GM12872 (cell line): ENCODE measurements around the gene GFOD1.

Experiments used
- CTCF ChIP-seq: IDR thresholded peaks from 3 replicates; pipeline ENCODE4 v1.5.1; 2011; ENCODE audit warnings: low read depth, mild to moderate bottlenecking, low read length, moderate library complexity; ENCODE audit not compliant: insufficient read depth

GFOD1 gene

GRCh38 chr6:13368731-13369115, 118.7 kb downstream of the GFOD1 start:
- no peak for TF ChIP-seq CTCF

- no peak for TF ChIP-seq CTCF
Observed at GRCh38 chr6:13368079-13368730, 119.2 kb downstream of the GFOD1 start.

- no peak for TF ChIP-seq CTCF
Observed at GRCh38 chr6:13367396-13367795, 120.0 kb downstream of the GFOD1 start.

GRCh38 chr6:13365320-13365719, 122.1 kb downstream of the GFOD1 start:
- no peak for TF ChIP-seq CTCF

GRCh38 chr6:13364842-13365241, 122.6 kb downstream of the GFOD1 start:
- TF ChIP-seq CTCF, result no peak

GRCh38 chr6:13362412-13362811, 125.0 kb downstream of the GFOD1 start:
- no peak for TF ChIP-seq CTCF

GRCh38 chr6:13360671-13361540, 126.5 kb downstream of the GFOD1 start:
- no peak for TF ChIP-seq CTCF
